Embryonic facial prominence (tissue), 1 donor: Measurements from ENCODE around the gene NXPE3.
"Not testable (repeated sequence)": the region's sequence is repeated elsewhere in the genome, so short reads cannot be mapped to it uniquely, and the experiment has no call there.

Source experiments
- DNase-seq: peaks from one replicate; pipeline ENCODE4 v3.0.0-alpha.2; 2016; ENCODE audit errors: extremely low spot score

NXPE3 gene

GRCh38 chr3:101851850-101852714 is 73.1 kb downstream of the NXPE3 start:
- no peak for DNase-seq

GRCh38 chr3:101852983-101853840 is 74.2 kb downstream of the NXPE3 start:
- DNase-seq = no peak

DNA sequence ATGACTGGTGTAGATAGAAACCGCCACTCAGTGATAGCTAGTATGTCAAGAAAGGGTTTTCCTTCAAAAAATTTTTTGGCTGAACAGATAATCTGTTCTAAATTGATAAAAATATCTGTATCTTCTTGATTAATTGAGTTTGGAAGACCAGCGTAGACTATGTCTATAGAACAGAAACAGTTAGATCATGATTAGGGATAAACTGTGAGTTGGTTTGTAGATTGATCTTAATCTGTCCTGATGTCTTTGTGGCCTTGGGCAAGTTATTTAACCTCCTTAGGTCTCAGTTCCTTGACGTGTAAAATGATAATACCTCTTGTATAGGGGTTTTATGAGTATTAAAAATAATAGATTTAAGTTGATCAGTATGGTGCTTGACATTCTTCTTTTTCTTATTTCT is 75.0 kb downstream of the NXPE3 start:
- no peak for DNase-seq

GRCh38 chr3:101854608-101855304 is 75.7 kb downstream of the NXPE3 start:
- DNase-seq = no peak

GRCh38 chr3:101857301-101857741 is 78.3 kb downstream of the NXPE3 start:
- no peak for DNase-seq

- DNase-seq = no peak
Observed at GRCh38 chr3:101858464-101859030, 79.5 kb downstream of the NXPE3 start.

DNA sequence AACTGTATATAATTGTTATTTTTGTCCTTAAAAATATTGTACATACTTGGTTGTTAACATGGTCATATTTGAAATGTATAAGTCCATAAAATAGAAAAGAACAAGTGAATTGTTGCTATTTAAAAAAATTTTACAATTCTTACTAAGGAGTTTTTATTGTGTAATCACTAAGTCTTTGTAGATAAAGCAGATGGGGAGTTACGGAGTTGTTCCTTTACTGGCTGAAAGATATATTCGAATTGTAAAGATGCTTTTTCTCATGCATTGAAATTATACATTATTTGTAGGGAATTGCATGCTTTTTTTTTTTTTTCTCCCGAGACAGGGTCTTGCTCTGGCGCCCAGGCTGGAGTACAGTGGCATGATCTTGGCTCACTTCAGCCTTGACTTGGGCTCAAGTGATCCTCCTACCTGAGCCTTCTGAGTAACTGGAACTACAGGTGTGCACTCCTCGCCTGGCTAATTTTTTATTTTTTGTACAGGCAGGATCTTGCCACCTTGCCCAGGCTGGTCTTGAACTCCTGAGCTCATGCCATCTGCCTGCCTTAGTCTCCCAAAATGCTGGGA is 81.0 kb downstream of the NXPE3 start:
- DNase-seq = no peak

DNA sequence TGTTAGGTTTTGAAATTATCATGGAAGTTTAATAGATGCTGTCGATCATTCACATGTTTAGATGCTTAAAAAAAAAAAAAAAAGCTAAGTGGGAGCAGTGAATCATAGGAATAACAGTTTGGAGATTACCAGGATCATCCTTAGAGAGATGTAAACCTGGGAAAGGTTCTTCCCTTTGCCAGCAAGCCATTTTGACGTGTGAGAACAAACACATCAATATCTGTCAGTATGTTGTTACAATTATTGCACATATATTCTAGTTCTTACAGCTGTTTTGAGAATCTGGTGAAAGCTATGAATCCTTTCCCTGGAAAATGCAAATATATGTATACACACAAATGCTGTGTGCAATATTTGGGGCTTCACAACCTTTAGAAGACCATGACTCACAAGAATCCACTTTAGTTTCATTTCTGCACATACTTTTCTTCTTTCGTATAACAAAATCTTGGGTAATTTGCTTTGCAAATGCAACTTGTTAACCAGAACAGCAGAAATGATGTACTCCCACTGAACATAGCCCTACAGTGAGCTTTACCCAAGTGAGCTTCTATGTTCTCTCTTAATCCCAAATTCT is 82.3 kb downstream of the NXPE3 start:
- no peak for DNase-seq

GRCh38 chr3:101861789-101862415 is 82.9 kb downstream of the NXPE3 start:
- DNase-seq = no peak

DNA sequence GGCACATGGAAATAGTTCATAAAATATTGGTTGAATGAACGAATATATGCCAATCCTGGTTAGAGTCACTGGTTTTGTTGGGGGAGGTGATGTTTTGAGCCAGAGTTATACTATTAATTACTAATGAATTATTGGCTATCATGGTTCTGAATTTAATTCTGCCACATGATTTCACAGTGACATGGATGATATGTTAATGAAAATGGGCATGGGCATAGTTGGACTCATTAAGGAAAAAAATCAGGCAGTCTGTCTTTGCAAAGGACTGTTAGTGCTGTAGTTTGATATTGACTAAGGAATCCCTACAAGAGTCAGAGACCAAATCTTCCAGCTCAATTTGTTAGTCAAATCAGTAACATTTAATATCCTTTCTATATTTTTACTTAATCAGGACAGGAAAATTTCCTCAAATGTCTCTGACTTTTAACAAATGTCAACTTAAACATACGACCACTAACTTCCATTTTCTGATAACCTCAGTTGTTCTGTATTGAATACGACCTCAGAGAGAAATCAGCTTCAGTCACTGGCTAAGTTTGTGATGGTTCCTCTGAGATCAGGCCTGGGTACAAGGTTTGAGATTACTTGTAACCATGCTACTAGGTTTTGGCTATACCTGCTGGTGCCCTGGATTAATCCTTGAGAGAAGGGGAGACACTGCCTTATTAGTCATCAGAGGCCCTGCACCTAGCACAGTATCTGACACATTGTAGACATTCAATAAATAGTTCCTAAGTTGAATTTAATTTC is 83.6 kb downstream of the NXPE3 start:
- no peak for DNase-seq

GRCh38 chr3:101864926-101865325 is 85.9 kb downstream of the NXPE3 start:
- not testable (repeated sequence) for DNase-seq

GRCh38 chr3:101865751-101866509 is 86.9 kb downstream of the NXPE3 start:
- DNase-seq = no peak

DNA sequence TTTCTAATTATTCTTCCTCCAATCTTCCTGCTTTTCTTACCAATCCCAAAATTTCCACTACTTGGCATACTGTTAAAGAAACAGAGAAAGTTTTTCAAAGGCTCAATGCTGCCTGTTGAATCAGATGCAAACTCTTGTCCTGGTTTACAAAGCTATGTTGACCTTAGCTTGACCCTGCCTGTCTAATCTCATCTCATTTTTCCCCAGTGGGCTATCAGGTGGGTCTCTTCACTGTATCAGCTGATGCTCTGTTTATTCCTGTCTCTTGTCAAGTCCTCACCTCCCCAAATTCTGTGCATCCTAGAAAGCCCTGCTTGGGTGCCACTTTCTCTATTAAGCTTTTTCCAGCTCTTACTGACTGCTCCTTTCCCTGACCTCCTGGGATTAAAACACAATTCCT is 88.5 kb downstream of the NXPE3 start:
- no peak for DNase-seq

DNA sequence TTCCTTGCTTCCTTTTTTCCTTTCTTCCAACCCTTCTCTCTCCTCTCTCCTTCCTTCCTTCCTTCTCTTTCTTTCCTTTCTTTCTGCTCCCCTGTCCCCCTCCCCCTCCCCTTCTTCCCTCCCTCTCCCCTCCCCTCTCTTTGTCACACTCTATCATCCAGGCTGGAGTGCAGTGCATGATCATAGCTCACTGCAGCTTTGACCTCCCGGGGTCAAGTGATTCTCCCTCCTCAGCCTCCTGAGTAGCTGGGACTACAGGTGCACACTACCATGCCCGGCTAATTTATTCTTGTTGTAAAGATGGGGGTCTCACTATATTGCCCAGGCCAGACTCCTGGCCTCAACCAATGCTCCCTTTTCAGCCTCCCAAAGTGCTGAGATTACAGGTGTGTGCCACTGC is 89.0 kb downstream of the NXPE3 start:
- no peak for DNase-seq

- no peak for DNase-seq
Observed at GRCh38 chr3:101868534-101869464, 89.8 kb downstream of the NXPE3 start.

DNA sequence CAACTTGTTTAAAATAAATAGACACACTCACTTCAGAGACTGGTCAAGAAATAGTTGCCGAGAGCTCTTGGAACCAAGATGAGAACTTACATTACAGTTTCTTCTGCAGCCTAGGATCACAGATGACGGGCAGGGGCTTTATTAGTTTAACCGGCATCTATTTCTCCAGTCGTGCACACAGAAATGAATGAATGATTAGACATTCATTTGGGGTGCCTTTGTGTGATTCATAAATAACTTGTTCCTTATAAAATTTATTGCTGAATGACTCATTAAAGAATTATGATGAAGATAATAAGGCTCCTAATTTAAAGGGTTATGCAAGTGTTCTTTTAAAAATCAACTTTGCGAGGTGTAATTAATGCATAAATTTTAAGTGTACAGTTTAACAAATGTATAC is 91.1 kb downstream of the NXPE3 start:
- no peak for DNase-seq

- no peak for DNase-seq
Observed at GRCh38 chr3:101873619-101874018, 94.6 kb downstream of the NXPE3 start.

GRCh38 chr3:101876142-101876541 is 97.1 kb downstream of the NXPE3 start:
- DNase-seq = no peak
